Activated T-cell treated with anti-CD3 and anti-CD28 coated beads for 48 hours (primary cell): ENCODE results near the gene EIF4B.

Experiments
- DNase-seq: peaks from one replicate; pipeline ENCODE4 v3.0.0-alpha.2; 2020; ENCODE audit warnings: low read depth

EIF4B gene

GRCh38 chr12:53047221-53048032 lies 41.2 kb downstream of the EIF4B start:
- DNase-seq, result peak; percentile 69

- no peak for DNase-seq
Measured at GRCh38 chr12:53048033-53048779, 42.0 kb downstream of the EIF4B start.

- DNase-seq, result no peak
Measured at GRCh38 chr12:53048780-53049401, 42.6 kb downstream of the EIF4B start.

GRCh38 chr12:53049571-53050318 lies 43.5 kb downstream of the EIF4B start, which contains the start of gene TNS2:
TNS2 (plus strand) TSS chr12:53050065; CDS start chr12:53050186, 121 bp downstream.
- no peak for DNase-seq

- no peak for DNase-seq
Measured at GRCh38 chr12:53050426-53051057, 44.3 kb downstream of the EIF4B start.

- no peak for DNase-seq
Measured at GRCh38 chr12:53051058-53051880, 45.0 kb downstream of the EIF4B start.

- DNase-seq, result no peak
Measured at GRCh38 chr12:53051881-53052412, 45.7 kb downstream of the EIF4B start.

GRCh38 chr12:53052419-53053217 lies 46.4 kb downstream of the EIF4B start:
- DNase-seq, result no peak

GRCh38 chr12:53053218-53054111 lies 47.2 kb downstream of the EIF4B start:
- peak; percentile 23 for DNase-seq

GRCh38 chr12:53054112-53054878 lies 48.0 kb downstream of the EIF4B start:
- DNase-seq, result peak; percentile 87

GRCh38 chr12:53055471-53056266 lies 49.4 kb downstream of the EIF4B start:
- DNase-seq, result no peak

- DNase-seq, result no peak
Measured at GRCh38 chr12:53056296-53056695, 50.0 kb downstream of the EIF4B start.

- DNase-seq, result no peak
Measured at GRCh38 chr12:53056901-53057300, 50.6 kb downstream of the EIF4B start.

GRCh38 chr12:53057816-53058500 lies 51.7 kb downstream of the EIF4B start:
- DNase-seq, result no peak

- no peak for DNase-seq
Measured at GRCh38 chr12:53058674-53059433, 52.6 kb downstream of the EIF4B start.
